Endothelial cell of umbilical vein (primary cell): ENCODE data around the gene UCP3. TPM values are rescaled to one million over a fixed set of nuclear protein-coding genes. Genes with fewer than 3 reads are reported as not detected.

ENCODE experiments used
- BruUV-seq: library from RNA; stranded (reverse); fragments of 400-500 nt; replicated peaks from 2 replicates; lab custom pipeline; 2021; lab: Mats Ljungman, UMichigan
- CTCF ChIA-PET: fragments of 300-600, 350-600 bp; sonication (Branson Sonifier 250); formaldehyde crosslinking; loops from one replicate; lab custom pipeline; 2021; ENCODE audit warnings: antibody characterized with exemption, inconsistent platforms; lab: Charles Lee
- POLR2A ChIA-PET: fragments of 300-600, 350-600 bp; sonication (Branson Sonifier 250); formaldehyde crosslinking; loops from one replicate; lab custom pipeline; 2021; ENCODE audit warnings: antibody characterized with exemption, inconsistent platforms; lab: Charles Lee
- DNase-seq: peaks from one replicate; pipeline ENCODE4 v3.0.0-alpha.2; 2011; ENCODE audit warnings: low read depth, low spot score
- FAIRE-seq: peaks from 2 replicates; lab custom pipeline; 2011; peaks lifted over from hg19 to GRCh38; lab: Jason Lieb, UNC
- H2AFZ ChIP-seq: 2 replicates; pipeline ENCODE4 v1.6.0; 2012; ENCODE audit warnings: low read depth, low read length, control low read depth, inconsistent platforms
- H3K27ac ChIP-seq: 2 replicates; pipeline ENCODE4 v1.5.1; 2011; ENCODE audit warnings: low read depth, mild to moderate bottlenecking, control low read depth, low read length, moderate library complexity; ENCODE audit not compliant: insufficient read depth
- H3K27me3 ChIP-seq, 2 experiments: 2 replicates each; pipeline versions ENCODE4 v1.6.0 to v1.6.1; 2011; ENCODE audit warnings: low read length in 2 of 2, mixed read lengths in 1 of 2; ENCODE audit not compliant: control insufficient read depth in 2 of 2, insufficient read depth in 2 of 2
- H3K36me3 ChIP-seq, 2 experiments: 2 replicates in 1 of 2; 3 replicates in 1 of 2; pipeline ENCODE4 v1.5.1; 2011; ENCODE audit warnings: low read length in 2 of 2, mild to moderate bottlenecking in 1 of 2, moderate library complexity in 1 of 2; ENCODE audit not compliant: control insufficient read depth in 2 of 2, insufficient read depth in 2 of 2; ENCODE audit errors: extremely low read depth in 1 of 2
- H3K4me1 ChIP-seq: 3 replicates; pipeline ENCODE4 v1.5.1; 2011; ENCODE audit warnings: mild to moderate bottlenecking, low read length; ENCODE audit not compliant: control insufficient read depth, insufficient read depth; ENCODE audit errors: extremely low read depth
- H3K4me2 ChIP-seq: 2 replicates; pipeline ENCODE4 v1.6.1; 2011; ENCODE audit warnings: low read length, control low read depth, mixed read lengths; ENCODE audit not compliant: insufficient read depth
- H3K4me3 ChIP-seq, 3 experiments: fragments of 200-600 bp in 1 of 3; sonication (generic), shearing (Covaris generic) in 1 of 3; replicated peaks in 1 of 3; 2 replicates each; pipeline ENCODE4 v1.5.1; 2011 to 2016; ENCODE audit warnings: control low read depth in 3 of 3, low read length in 3 of 3, mild to moderate bottlenecking in 2 of 3, inconsistent platforms in 1 of 3, low read depth in 1 of 3, moderate library complexity in 1 of 3; ENCODE audit not compliant: insufficient read depth in 1 of 3
- H3K79me2 ChIP-seq: 2 replicates; pipeline ENCODE4 v1.6.0; 2012; ENCODE audit warnings: low read length, inconsistent platforms; ENCODE audit not compliant: control insufficient read depth, insufficient read depth
- H3K9ac ChIP-seq: replicated peaks from 2 replicates; pipeline ENCODE3; 2011; ENCODE audit warnings: low read length, control low read depth; ENCODE audit not compliant: insufficient read depth; ENCODE audit errors: extremely low read depth
- H3K9me1 ChIP-seq: replicated peaks from 3 replicates; pipeline ENCODE4 v1.6.0; 2011; ENCODE audit warnings: mild to moderate bottlenecking, low read length; ENCODE audit not compliant: control insufficient read depth, insufficient read depth; ENCODE audit errors: extremely low read depth
- H3K9me3 ChIP-seq: replicated peaks from 2 replicates; pipeline ENCODE4 v1.5.1; 2012; ENCODE audit warnings: low read length, inconsistent platforms; ENCODE audit not compliant: control insufficient read depth, insufficient read depth
- H4K20me1 ChIP-seq: replicated peaks from 2 replicates; pipeline ENCODE3; 2011; ENCODE audit warnings: mild to moderate bottlenecking, low read length; ENCODE audit not compliant: control insufficient read depth, insufficient read depth; ENCODE audit errors: extremely low read depth
- EZH2 ChIP-seq: IDR thresholded peaks from 2 replicates; pipeline ENCODE4 v1.6.1; 2012; ENCODE audit warnings: borderline replicate concordance, low read depth, mild to moderate bottlenecking, moderate library complexity, low read length, inconsistent platforms; ENCODE audit not compliant: severe bottlenecking
- FOS ChIP-seq: IDR thresholded peaks from 2 replicates; pipeline ENCODE4 v1.6.1; 2011; ENCODE audit warnings: mild to moderate bottlenecking, low read length, moderate library complexity, borderline replicate concordance; ENCODE audit not compliant: insufficient read depth
- JUN ChIP-seq: IDR thresholded peaks from 2 replicates; pipeline ENCODE4 v1.6.1; 2011; ENCODE audit warnings: borderline replicate concordance, low read depth; ENCODE audit not compliant: insufficient read length, insufficient read depth
- MYC ChIP-seq: IDR thresholded peaks from one replicate; pipeline ENCODE4 v1.6.1; 2011; ENCODE audit warnings: mild to moderate bottlenecking, low read depth, low read length
- POLR2A ChIP-seq: IDR thresholded peaks from 2 replicates; pipeline ENCODE4 v1.6.1; 2012; ENCODE audit warnings: low read depth, mild to moderate bottlenecking, control low read depth, low read length
- POLR2AphosphoS5 ChIP-seq: IDR thresholded peaks from 2 replicates; pipeline ENCODE4 v1.6.1; 2012; ENCODE audit warnings: low read depth, mild to moderate bottlenecking, control low read depth, low read length, moderate library complexity; ENCODE audit not compliant: insufficient read depth
- dilution Hi-C: fragments of 300-500 bp; cut with MboI; formaldehyde crosslinking; loops from one replicate; pipeline ENCODE4 v1.15.0; 2019; ENCODE audit warnings: low sequenced_read_pairs; ENCODE audit not compliant: extremely low pct_ligation_motif_present
- intact Hi-C: fragments of 100-400 bp; cut with micrococcal nuclease; formaldehyde crosslinking; loops from one replicate; pipeline ENCODE4 v1.10.0; 2022
- polyA plus RNA-seq, 4 experiments: library from polyadenylated mRNA; depleted of rRNA in 3 of 4; stranded (reverse) in 3 of 4; unstranded in 1 of 4; fragments of >200 nt; gene quantifications; 2 replicates each; pipeline versions ENCODE4 v1.2.1 to v1.2.3, GENCODE V29; 2011 to 2012; ENCODE audit warnings: missing spikeins in 1 of 4
- total RNA-seq: library from RNA; stranded (reverse); gene quantifications from 2 replicates; pipeline ENCODE4 v1.2.3, GENCODE V29; 2021
- TF ChIP-seq, protein P1 (sequence below), 2 donors: IDR thresholded peaks; 1 replicate in 1 of 2; 2 replicates in 1 of 2; pipeline ENCODE4 v1.5.1; 2011; ENCODE audit warnings: low read length in 2 of 2, mild to moderate bottlenecking in 2 of 2, moderate library complexity in 2 of 2, control low read depth in 1 of 2, inconsistent platforms in 1 of 2, low read depth in 1 of 2; ENCODE audit not compliant: insufficient read depth in 1 of 2; ENCODE audit errors: extremely low read depth in 1 of 2

UCP3 gene
- total and polyA plus RNA-seq, 2 donors (not counting 3 experiments of a cell fraction or from before 2014, with no cell fraction given) = 1.1 to 1.4 TPM

DNA sequence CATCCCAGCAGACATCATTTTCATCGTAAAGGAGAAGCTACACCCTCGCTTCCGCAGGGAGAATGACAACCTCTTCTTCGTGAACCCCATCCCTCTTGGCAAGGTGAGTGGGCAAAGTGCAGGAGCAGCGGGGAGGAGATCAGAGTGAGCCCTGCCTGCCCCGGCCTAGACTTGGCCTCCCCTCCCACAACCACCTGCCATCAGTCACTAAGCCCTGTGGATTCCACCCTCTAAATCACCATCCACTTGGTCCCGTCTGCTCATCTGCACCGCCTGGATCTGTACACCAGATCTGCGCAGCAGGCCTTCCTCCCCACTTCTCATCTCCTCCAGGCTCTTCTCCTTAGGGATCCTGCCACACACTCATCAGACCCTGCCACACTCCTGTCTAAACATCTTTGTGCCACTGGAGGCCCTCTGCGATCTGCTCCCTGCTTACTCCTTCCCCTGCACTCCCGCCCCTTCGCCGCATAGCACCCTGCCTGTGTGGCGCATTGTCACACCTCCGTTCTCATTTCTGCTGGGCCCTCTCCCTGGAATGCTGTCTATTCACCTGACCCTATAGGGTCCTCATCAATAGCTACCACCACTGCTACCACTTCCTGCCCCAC, 40.4 kb downstream of the UCP3 start:
- POLR2A ChIA-PET = no interaction called here
- Histone ChIP-seq H3K4me3 (no peak overlapping the region), H3K9me1 (no peaks in the 10 kb centered on the region), H3K27ac (no peak overlapping the region), H3K79me2 (no peaks in the 10 kb centered on the region), H2AFZ (no peak overlapping the region), H4K20me1 (no peaks in the 10 kb centered on the region), H3K4me2 (no peak overlapping the region), H3K36me3 (no peaks in the 10 kb centered on the region), H3K27me3 (no peaks in the 10 kb centered on the region), H3K9me3 (no peaks in the 10 kb centered on the region), H3K4me1 (no peaks in the 10 kb centered on the region), H3K9ac (no peak overlapping the region)
- dilution Hi-C loops (no loop called here), intact Hi-C loops (loop anchor here (10.0 kb wide), 1 partner anchor 126 kb away; no protein-coding TSS in a partner anchor)
- FAIRE-seq = no peak
- CTCF ChIA-PET = interaction anchor here (1.0 kb wide), 1 partner anchor 11 kb away, joined by 3 read pairs; no protein-coding TSS in a partner anchor
- DNase-seq = no peak
- TF ChIP-seq, protein P1, sequence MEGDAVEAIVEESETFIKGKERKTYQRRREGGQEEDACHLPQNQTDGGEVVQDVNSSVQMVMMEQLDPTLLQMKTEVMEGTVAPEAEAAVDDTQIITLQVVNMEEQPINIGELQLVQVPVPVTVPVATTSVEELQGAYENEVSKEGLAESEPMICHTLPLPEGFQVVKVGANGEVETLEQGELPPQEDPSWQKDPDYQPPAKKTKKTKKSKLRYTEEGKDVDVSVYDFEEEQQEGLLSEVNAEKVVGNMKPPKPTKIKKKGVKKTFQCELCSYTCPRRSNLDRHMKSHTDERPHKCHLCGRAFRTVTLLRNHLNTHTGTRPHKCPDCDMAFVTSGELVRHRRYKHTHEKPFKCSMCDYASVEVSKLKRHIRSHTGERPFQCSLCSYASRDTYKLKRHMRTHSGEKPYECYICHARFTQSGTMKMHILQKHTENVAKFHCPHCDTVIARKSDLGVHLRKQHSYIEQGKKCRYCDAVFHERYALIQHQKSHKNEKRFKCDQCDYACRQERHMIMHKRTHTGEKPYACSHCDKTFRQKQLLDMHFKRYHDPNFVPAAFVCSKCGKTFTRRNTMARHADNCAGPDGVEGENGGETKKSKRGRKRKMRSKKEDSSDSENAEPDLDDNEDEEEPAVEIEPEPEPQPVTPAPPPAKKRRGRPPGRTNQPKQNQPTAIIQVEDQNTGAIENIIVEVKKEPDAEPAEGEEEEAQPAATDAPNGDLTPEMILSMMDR (IDR thresholded peaks at IDR 0.05; ENCODE audit: extremely low read depth in 1 of 2, insufficient read depth in 1 of 2, low read depth in 1 of 2, low read length in 2 of 2) = no peak
- no peak for TF ChIP-seq EZH2
- TF ChIP-seq POLR2A = no peak
- TF ChIP-seq FOS = no peak
- TF ChIP-seq JUN = no peak
- no peak for TF ChIP-seq POLR2AphosphoS5
- TF ChIP-seq MYC = no peak
- no TSS peak for BruUV-seq
